Gastrocnemius medialis (tissue), 4 donors: ENCODE results near the gene SMURF1.

Source experiments
- CTCF ChIP-seq, 5 experiments: fragments of 450-650 bp in 3 of 5; fragments of 200-600 bp in 2 of 5; sonication (generic) in 2 of 5; IDR thresholded peaks in 4 of 5; conservative IDR thresholded peaks in 1 of 5; 1 replicate in 4 of 5; 2 replicates in 1 of 5; pipeline ENCODE4 v1.5.1; 2016 to 2019; ENCODE audit warnings: antibody characterized with exemption in 5 of 5, mild to moderate bottlenecking in 3 of 5, moderate library complexity in 3 of 5
- POLR2A ChIP-seq, 2 donors: fragments of 450-650 bp; IDR thresholded peaks; one replicate each; pipeline ENCODE4 v1.6.1; 2017; ENCODE audit warnings: antibody characterized with exemption in 2 of 2, mild to moderate bottlenecking in 2 of 2, moderate library complexity in 2 of 2

GRCh38 chr7:99111591-99111990 is 32.3 kb downstream of the SMURF1 start:
- no peak for TF ChIP-seq CTCF (IDR thresholded peaks at IDR 0.05 in 4 of 5, conservative IDR thresholded peaks at IDR 0.05 in 1 of 5)
- no peak for TF ChIP-seq POLR2A (IDR thresholded peaks at IDR 0.05)
